Endodermal cell (in vitro differentiated cells): ENCODE measurements around the gene HSP90B1. TPM values are rescaled to one million over a fixed set of nuclear protein-coding genes. Genes with fewer than 3 reads are reported as not detected.

Experiments
- DNase-seq: peaks from one replicate; pipeline ENCODE4 v3.0.0-alpha.2; 2017
- H3K27ac ChIP-seq: 2 replicates; pipeline ENCODE4 v1.5.1; 2013; ENCODE audit warnings: mild to moderate bottlenecking, low read depth, low read length, moderate library complexity
- H3K27me3 ChIP-seq: 2 replicates; pipeline ENCODE4 v1.6.1; 2013; ENCODE audit warnings: mild to moderate bottlenecking, low read length, moderate library complexity; ENCODE audit not compliant: insufficient read depth, control insufficient read depth, poor library complexity, severe bottlenecking
- H3K36me3 ChIP-seq: 2 replicates; pipeline ENCODE4 v1.7.0; 2013; ENCODE audit warnings: mild to moderate bottlenecking, low read length, moderate library complexity; ENCODE audit not compliant: control insufficient read depth, insufficient read depth
- H3K4me1 ChIP-seq: one replicate; pipeline ENCODE4 v1.7.0; 2013; ENCODE audit warnings: low read length; ENCODE audit not compliant: control insufficient read depth, insufficient read depth
- H3K4me3 ChIP-seq: 2 replicates; pipeline ENCODE4 v1.5.1; 2013; ENCODE audit warnings: mild to moderate bottlenecking, low read length, moderate library complexity
- H3K9ac ChIP-seq: 2 replicates; pipeline ENCODE4 v1.6.1; 2013; ENCODE audit warnings: mild to moderate bottlenecking, low read length, moderate library complexity; ENCODE audit not compliant: poor library complexity, severe bottlenecking; ENCODE audit errors: extremely low read depth
- H3K9me3 ChIP-seq: 2 replicates; pipeline ENCODE4 v1.6.1; 2013; ENCODE audit warnings: mild to moderate bottlenecking, low read length, moderate library complexity; ENCODE audit not compliant: control insufficient read depth
- H3K27ac Mint-ChIP-seq: 2 replicates; pipeline ENCODE4 v1.8.0; 2020; ENCODE audit warnings: mixed read lengths
- H3K27me3 Mint-ChIP-seq: 2 replicates; pipeline ENCODE4 v1.8.0; 2021; ENCODE audit warnings: mild to moderate bottlenecking, mixed read lengths; ENCODE audit not compliant: insufficient read depth
- H3K36me3 Mint-ChIP-seq: 2 replicates; pipeline ENCODE4 v1.8.0; 2020; ENCODE audit warnings: low read depth, mixed read lengths
- H3K4me1 Mint-ChIP-seq: 2 replicates; pipeline ENCODE4 v1.8.0; 2020; ENCODE audit warnings: mixed read lengths
- H3K4me3 Mint-ChIP-seq: 2 replicates; pipeline ENCODE4 v1.8.0; 2020; ENCODE audit warnings: mild to moderate bottlenecking, moderate library complexity, mixed read lengths
- H3K9me3 Mint-ChIP-seq: 2 replicates; pipeline ENCODE4 v1.8.0; 2020; ENCODE audit warnings: mild to moderate bottlenecking, mixed read lengths
- CTCF ChIP-seq: fragments of 200-600 bp; sonication (generic); conservative IDR thresholded peaks from 2 replicates; pipeline ENCODE4 v1.5.0; 2021; ENCODE audit warnings: antibody characterized with exemption, mild to moderate bottlenecking
- WGBS, 2 experiments: methylation state at CpG; one replicate each; pipeline versions ENCODE4 v1.1.5 to v1.1.7; 2013; ENCODE audit warnings: missing lambda C conversion rate in 2 of 2, mixed read lengths in 1 of 2; ENCODE audit not compliant: insufficient coverage in 1 of 2, insufficient read length in 1 of 2; 5-methylcytosine and 5-hydroxymethylcytosine counted together
- total RNA-seq, 2 donors: library from RNA; stranded (reverse); fragmentation: NEBNext Ultra II Directional in 1 of 2; extraction: Animal tissue kit (Norgen Biotek cat#: 25700) in 1 of 2; gene quantifications; 2 replicates in 1 of 2; 3 replicates in 1 of 2; pipeline ENCODE4 v1.2.1, GENCODE V29; 2021

HSP90B1 gene
- total RNA-seq, 2 donors from 2014 or later = 1,047 to 1,509 TPM

- H3K4me3 Mint-ChIP-seq = no peak overlapping the region
- WGBS, 2 experiments = 84 to 85% methylated on average over 8 to 13 of the region's 13 CpGs
- Histone ChIP-seq H3K4me1 (no peaks in the 10 kb centered on the region), H3K36me3 (peaks cover 98% of the 10 kb centered on the region), H3K9ac (no peak overlapping the region), H3K27me3 (no peaks in the 10 kb centered on the region), H3K9me3 (no peaks in the 10 kb centered on the region), H3K4me3 (no peak overlapping the region), H3K27ac (no peak overlapping the region)
- no peak for DNase-seq
- H3K27ac Mint-ChIP-seq = no peak overlapping the region
- TF ChIP-seq CTCF = no peak
- no peaks in the 10 kb centered on the region for H3K27me3 Mint-ChIP-seq
- H3K9me3 Mint-ChIP-seq = no peaks in the 10 kb centered on the region
- H3K4me1 Mint-ChIP-seq = no peaks in the 10 kb centered on the region
- H3K36me3 Mint-ChIP-seq = peaks cover 85% of the 10 kb centered on the region
Measured at GRCh38 chr12:103948746-103949406, 18.7 kb downstream of the HSP90B1 start.

GRCh38 chr12:103952497-103952896 lies 22.3 kb downstream of the HSP90B1 start:
- Histone ChIP-seq H3K9me3 (no peaks in the 10 kb centered on the region), H3K4me3 (no peak overlapping the region), H3K27me3 (no peaks in the 10 kb centered on the region), H3K9ac (no peak overlapping the region), H3K27ac (no peak overlapping the region), H3K36me3 (peaks cover 72% of the 10 kb centered on the region), H3K4me1 (no peaks in the 10 kb centered on the region)
- Mint-ChIP-seq H3K27me3 (no peaks in the 10 kb centered on the region), H3K9me3 (no peaks in the 10 kb centered on the region), H3K27ac (no peak overlapping the region), H3K4me1 (peaks cover 10% of the 10 kb centered on the region), H3K4me3 (no peak overlapping the region), H3K36me3 (peaks cover 54% of the 10 kb centered on the region)
- no CpG with 5 or more reads among the region's 1 CpG for WGBS, 2 experiments
- no peak for TF ChIP-seq CTCF
- DNase-seq = no peak

- H3K36me3 Mint-ChIP-seq = peaks cover 21% of the 10 kb centered on the region
- H3K27me3 ChIP-seq = no peaks in the 10 kb centered on the region
- H3K36me3 ChIP-seq = peaks cover 40% of the 10 kb centered on the region
- H3K27ac ChIP-seq = peak overlapping the region; percentile 95
- H3K9me3 Mint-ChIP-seq = no peaks in the 10 kb centered on the region
- H3K27me3 Mint-ChIP-seq = no peaks in the 10 kb centered on the region
- no peaks in the 10 kb centered on the region for H3K9me3 ChIP-seq
- TF ChIP-seq CTCF = no peak
- 14 to 17% methylated on average over 7 of the region's 7 CpGs for WGBS, 2 experiments
- H3K9ac ChIP-seq = peak overlapping the region; percentile 79
- DNase-seq = peak; percentile 70
- peaks cover 11% of the 10 kb centered on the region for H3K4me1 Mint-ChIP-seq
- peak overlapping the region; percentile 97 for H3K27ac Mint-ChIP-seq
- peak overlapping the region; percentile 88 for H3K4me3 Mint-ChIP-seq
- H3K4me1 ChIP-seq = no peaks in the 10 kb centered on the region
- H3K4me3 ChIP-seq = peak overlapping the region; percentile 92
Measured at GRCh38 chr12:103955811-103956508, 25.8 kb downstream of the HSP90B1 start.
